Measurements from ENCODE around the gene ZNF862. TPM values are rescaled to one million over a fixed set of nuclear protein-coding genes. Genes with fewer than 3 reads are reported as not detected.

The ZNF862 gene
- total and polyA plus RNA-seq, 2 donors from 2014 or later, result 5.7 to 29.1 TPM

DNA sequence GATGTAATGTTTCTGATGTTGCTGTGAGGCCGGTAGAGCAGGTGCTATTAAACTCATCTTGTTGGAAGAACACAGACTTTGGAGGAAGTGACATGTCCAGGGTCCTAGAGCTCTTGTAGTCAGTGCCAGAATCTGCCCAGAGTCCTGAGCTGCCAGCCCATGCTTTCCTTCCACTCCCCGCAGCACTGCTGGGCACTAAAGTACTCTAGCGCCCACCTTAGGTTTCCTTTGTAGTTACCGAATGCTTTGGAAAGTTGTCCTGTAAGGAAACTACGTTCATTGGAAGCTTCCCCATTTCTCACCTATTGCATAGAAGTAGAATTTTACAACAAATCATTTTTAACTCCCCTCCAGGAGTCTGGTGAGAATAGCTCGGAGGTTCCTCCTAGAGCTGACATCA lies 11.0 kb downstream of the ZNF862 start:
- Histone ChIP-seq H3K4me3 (ENCODE audit: low read length in 3 of 3) (no peak overlapping the region), H3K27ac (ENCODE audit: low read depth in 2 of 2, low read length in 2 of 2) (no peak overlapping the region), H3K9ac (ENCODE audit: low read length in 3 of 3) (no peak overlapping the region), H3K4me1 (ENCODE audit: control insufficient read depth in 2 of 3, insufficient read depth in 2 of 3, low read depth in 1 of 3, low read length in 3 of 3) (no peaks in the 10 kb centered on the region), H3K9me3 (ENCODE audit: control insufficient read depth in 2 of 3, insufficient read depth in 1 of 3, low read length in 3 of 3) (no peaks in the 10 kb centered on the region), H3K36me3 (ENCODE audit: control insufficient read depth in 2 of 3, insufficient read depth in 3 of 3, low read length in 3 of 3) (peaks cover 0 to 9% (median 4%) of the 10 kb centered on the region in 3 donors), H3K27me3 (ENCODE audit: control insufficient read depth, insufficient read depth, low read length) (no peaks in the 10 kb centered on the region)
- no peak for FAIRE-seq
- TF ChIP-seq, protein P1, sequence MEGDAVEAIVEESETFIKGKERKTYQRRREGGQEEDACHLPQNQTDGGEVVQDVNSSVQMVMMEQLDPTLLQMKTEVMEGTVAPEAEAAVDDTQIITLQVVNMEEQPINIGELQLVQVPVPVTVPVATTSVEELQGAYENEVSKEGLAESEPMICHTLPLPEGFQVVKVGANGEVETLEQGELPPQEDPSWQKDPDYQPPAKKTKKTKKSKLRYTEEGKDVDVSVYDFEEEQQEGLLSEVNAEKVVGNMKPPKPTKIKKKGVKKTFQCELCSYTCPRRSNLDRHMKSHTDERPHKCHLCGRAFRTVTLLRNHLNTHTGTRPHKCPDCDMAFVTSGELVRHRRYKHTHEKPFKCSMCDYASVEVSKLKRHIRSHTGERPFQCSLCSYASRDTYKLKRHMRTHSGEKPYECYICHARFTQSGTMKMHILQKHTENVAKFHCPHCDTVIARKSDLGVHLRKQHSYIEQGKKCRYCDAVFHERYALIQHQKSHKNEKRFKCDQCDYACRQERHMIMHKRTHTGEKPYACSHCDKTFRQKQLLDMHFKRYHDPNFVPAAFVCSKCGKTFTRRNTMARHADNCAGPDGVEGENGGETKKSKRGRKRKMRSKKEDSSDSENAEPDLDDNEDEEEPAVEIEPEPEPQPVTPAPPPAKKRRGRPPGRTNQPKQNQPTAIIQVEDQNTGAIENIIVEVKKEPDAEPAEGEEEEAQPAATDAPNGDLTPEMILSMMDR (IDR thresholded peaks at IDR 0.05; ENCODE audit: borderline replicate concordance, extremely low read depth, insufficient read depth), result no peak
- intact Hi-C loops (cut with DNase I), result no loop called here
- DNase-seq, result no peak

DNA sequence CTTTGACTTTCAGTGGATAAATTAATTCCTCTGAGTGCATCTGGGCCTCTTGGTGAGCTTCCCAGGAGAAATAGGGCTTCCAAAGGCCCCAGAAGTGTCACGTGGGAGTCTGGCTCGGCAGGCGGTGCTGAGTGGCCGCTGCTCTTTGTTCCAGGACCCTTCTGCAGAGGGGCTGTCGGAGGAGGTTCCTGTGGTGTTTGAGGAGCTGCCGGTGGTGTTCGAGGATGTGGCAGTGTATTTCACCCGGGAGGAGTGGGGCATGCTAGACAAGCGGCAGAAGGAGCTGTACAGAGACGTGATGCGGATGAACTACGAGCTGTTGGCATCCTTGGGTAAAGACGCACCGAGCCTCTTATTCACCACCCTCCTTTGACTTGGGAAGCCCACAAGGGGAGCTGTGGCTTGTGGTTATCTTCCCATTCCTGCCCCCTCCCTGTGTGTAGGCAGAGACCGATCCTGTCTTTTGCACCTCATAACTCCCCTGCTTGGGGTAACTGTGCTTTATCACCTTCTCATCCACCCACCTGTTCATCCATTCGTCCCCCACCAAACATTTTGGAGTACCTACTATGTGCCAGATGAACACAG lies 11.9 kb downstream of the ZNF862 start:
- TF ChIP-seq, protein P1 (IDR thresholded peaks at IDR 0.05; ENCODE audit: borderline replicate concordance, extremely low read depth, insufficient read depth), result no peak
- intact Hi-C loops (cut with DNase I), result no loop called here
- no peak for FAIRE-seq
- H3K27ac ChIP-seq (ENCODE audit: low read depth in 2 of 2, low read length in 2 of 2), result no peak overlapping the region
- H3K4me3 ChIP-seq (ENCODE audit: low read length in 3 of 3), result no peak overlapping the region
- H3K9me3 ChIP-seq (ENCODE audit: control insufficient read depth in 2 of 3, insufficient read depth in 1 of 3, low read length in 3 of 3), result no peaks in the 10 kb centered on the region
- H3K36me3 ChIP-seq (ENCODE audit: control insufficient read depth in 2 of 3, insufficient read depth in 3 of 3, low read length in 3 of 3), result peaks cover 0 to 9% (median 3%) of the 10 kb centered on the region in 3 donors
- DNase-seq, result no peak
- peaks cover 0 to 8% (median 3%) of the 10 kb centered on the region in 3 donors for H3K4me1 ChIP-seq (ENCODE audit: control insufficient read depth in 2 of 3, insufficient read depth in 2 of 3, low read depth in 1 of 3, low read length in 3 of 3)
- H3K9ac ChIP-seq (ENCODE audit: low read length in 3 of 3), result no peak overlapping the region
- H3K27me3 ChIP-seq (ENCODE audit: control insufficient read depth, insufficient read depth, low read length), result no peaks in the 10 kb centered on the region

DNA sequence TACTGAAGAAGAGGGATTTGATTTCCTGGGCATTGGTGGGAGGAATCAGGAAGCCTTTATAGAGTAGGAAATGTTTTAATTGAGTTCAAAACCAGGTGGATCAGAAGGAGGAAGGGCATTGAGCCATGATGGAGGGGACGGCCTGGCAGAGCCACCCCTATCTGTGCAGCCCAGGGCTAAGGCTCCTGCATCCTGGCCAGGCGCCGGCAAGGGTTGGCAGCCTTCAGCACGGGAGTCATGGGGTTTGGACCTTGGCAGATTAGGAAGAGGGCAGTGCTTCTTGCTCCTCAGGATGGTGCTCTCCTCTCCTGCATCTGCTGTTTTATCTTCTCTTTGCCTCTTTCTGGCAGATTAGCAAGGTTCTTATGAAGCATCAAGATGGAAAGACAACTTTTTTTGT lies 12.5 kb downstream of the ZNF862 start:
- Histone ChIP-seq H3K4me3 (ENCODE audit: low read length in 3 of 3) (no peak overlapping the region), H3K27me3 (ENCODE audit: control insufficient read depth, insufficient read depth, low read length) (no peaks in the 10 kb centered on the region), H3K36me3 (ENCODE audit: control insufficient read depth in 2 of 3, insufficient read depth in 3 of 3, low read length in 3 of 3) (peaks cover 0 to 9% (median 0%) of the 10 kb centered on the region in 3 donors), H3K4me1 (ENCODE audit: control insufficient read depth in 2 of 3, insufficient read depth in 2 of 3, low read depth in 1 of 3, low read length in 3 of 3) (peaks cover 0 to 14% (median 3%) of the 10 kb centered on the region in 3 donors), H3K9ac (ENCODE audit: low read length in 3 of 3) (no peak overlapping the region), H3K27ac (ENCODE audit: low read depth in 2 of 2, low read length in 2 of 2) (no peak overlapping the region), H3K9me3 (ENCODE audit: control insufficient read depth in 2 of 3, insufficient read depth in 1 of 3, low read length in 3 of 3) (no peaks in the 10 kb centered on the region)
- intact Hi-C loops (cut with DNase I), result no loop called here
- no peak for FAIRE-seq
- DNase-seq, result no peak
- TF ChIP-seq, protein P1 (IDR thresholded peaks at IDR 0.05; ENCODE audit: borderline replicate concordance, extremely low read depth, insufficient read depth), result no peak

DNA sequence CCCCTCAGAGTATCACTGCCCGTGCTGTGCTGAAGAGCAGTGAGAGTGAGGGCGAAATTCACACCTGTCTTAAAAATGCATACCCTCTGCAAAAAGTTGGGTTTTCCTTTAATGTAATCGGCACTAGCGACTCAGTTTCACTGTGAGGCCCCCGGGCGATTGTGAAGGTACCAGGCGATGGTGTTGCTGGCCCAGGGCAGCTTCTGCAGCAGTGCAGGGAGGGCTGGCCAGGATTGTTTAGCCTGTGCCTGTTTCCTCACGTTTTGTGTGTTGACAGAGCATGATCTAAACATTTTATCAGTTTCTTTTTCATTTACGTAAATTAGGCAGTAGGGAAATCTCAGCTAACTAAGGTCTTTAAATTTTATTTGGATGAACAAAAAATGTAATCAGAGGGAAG lies 13.3 kb downstream of the ZNF862 start:
- H3K9me3 ChIP-seq (ENCODE audit: control insufficient read depth in 2 of 3, insufficient read depth in 1 of 3, low read length in 3 of 3), result no peaks in the 10 kb centered on the region
- H3K4me3 ChIP-seq (ENCODE audit: low read length in 3 of 3), result no peak overlapping the region
- H3K27ac ChIP-seq (ENCODE audit: low read depth in 2 of 2, low read length in 2 of 2), result no peak overlapping the region
- H3K27me3 ChIP-seq (ENCODE audit: control insufficient read depth, insufficient read depth, low read length), result no peaks in the 10 kb centered on the region
- DNase-seq (no peak), FAIRE-seq (no peak)
- H3K9ac ChIP-seq (ENCODE audit: low read length in 3 of 3), result no peak overlapping the region
- TF ChIP-seq, protein P1 (IDR thresholded peaks at IDR 0.05; ENCODE audit: borderline replicate concordance, extremely low read depth, insufficient read depth), result no peak
- H3K36me3 ChIP-seq (ENCODE audit: control insufficient read depth in 2 of 3, insufficient read depth in 3 of 3, low read length in 3 of 3), result peaks cover 0 to 9% (median 0%) of the 10 kb centered on the region in 3 donors
- peaks cover 0 to 16% (median 3%) of the 10 kb centered on the region in 3 donors for H3K4me1 ChIP-seq (ENCODE audit: control insufficient read depth in 2 of 3, insufficient read depth in 2 of 3, low read depth in 1 of 3, low read length in 3 of 3)
- intact Hi-C loops (cut with DNase I), result no loop called here

Measured in kidney (tissue), 14 donors.